GM13976 (cell line): ENCODE measurements around the gene GRIK3.

Source experiments
- DNase-seq: peaks from one replicate; pipeline ENCODE4 v3.0.0; 2012; ENCODE audit warnings: low spot score
- CTCF ChIP-seq: IDR thresholded peaks from 2 replicates; pipeline ENCODE4 v1.5.1; 2012; ENCODE audit warnings: borderline replicate concordance, mild to moderate bottlenecking; ENCODE audit not compliant: insufficient read depth; ENCODE audit errors: extremely low read depth, missing control alignments, control extremely low read depth
- in situ Hi-C: fragments of 300-500 bp; cut with MboI; formaldehyde crosslinking; loops from one replicate; pipeline ENCODE4 v1.12.0; 2022; ENCODE audit warnings: low sequenced_read_pairs, mixed read lengths, inconsistent platforms; ENCODE audit not compliant: unreplicated experiment

The GRIK3 gene

GRCh38 chr1:36814083-36814482 lies 220.2 kb downstream of the GRIK3 start:
- in situ Hi-C loops: no loop called here
- TF ChIP-seq CTCF: no peak
- DNase-seq: no peak

- no peak for DNase-seq
- TF ChIP-seq CTCF: no peak
- in situ Hi-C loops: no loop called here
Measured at GRCh38 chr1:36807262-36807661, 227.1 kb downstream of the GRIK3 start.

- TF ChIP-seq CTCF: no peak
- in situ Hi-C loops: no loop called here
Measured at GRCh38 chr1:36805979-36806640, 228.2 kb downstream of the GRIK3 start.

GRCh38 chr1:36804669-36805314 lies 229.5 kb downstream of the GRIK3 start:
- in situ Hi-C loops: no loop called here
- no peak for DNase-seq

More at GRCh38 chr1:36805979-36806640, 228.2 kb downstream of the GRIK3 start:
- DNase-seq: no peak

GRCh38 chr1:36803868-36804570 lies 230.3 kb downstream of the GRIK3 start:
- no peak for TF ChIP-seq CTCF
- in situ Hi-C loops: no loop called here

More at GRCh38 chr1:36804669-36805314, 229.5 kb downstream of the GRIK3 start:
- TF ChIP-seq CTCF: no peak

GRCh38 chr1:36802018-36802417 lies 232.3 kb downstream of the GRIK3 start:
- in situ Hi-C loops: no loop called here
- no peak for DNase-seq
- TF ChIP-seq CTCF: no peak

More at GRCh38 chr1:36803868-36804570, 230.3 kb downstream of the GRIK3 start:
- no peak for DNase-seq
